HCT116 (cell line): Measurements from ENCODE around the gene HES1.

Experiments
- CEBPB ChIP-seq: IDR thresholded peaks from 2 replicates; pipeline ENCODE4 v1.6.1; 2012; ENCODE audit warnings: low read depth
- CTCF ChIP-seq, 3 experiments: fragments of 200-600 bp in 1 of 3; sonication (generic) in 1 of 3; IDR thresholded peaks in 2 of 3; conservative IDR thresholded peaks in 1 of 3; 2 replicates each; pipeline ENCODE4 v1.5.1; 2012 to 2017; ENCODE audit warnings: low read depth in 2 of 3, low read length in 2 of 3, antibody characterized with exemption in 1 of 3, borderline replicate concordance in 1 of 3, control low read depth in 1 of 3, mild to moderate bottlenecking in 1 of 3, mixed read lengths in 1 of 3, mixed run types in 1 of 3, moderate library complexity in 1 of 3; ENCODE audit not compliant: insufficient read depth in 1 of 3
- EZH2phosphoT487 ChIP-seq: fragments of 200-600 bp; IDR thresholded peaks from 2 replicates; pipeline ENCODE4 v1.6.1; 2018; ENCODE audit warnings: antibody characterized with exemption, borderline replicate concordance
- MAX ChIP-seq: IDR thresholded peaks from 2 replicates; pipeline ENCODE4 v1.6.1; 2012
- POLR2A ChIP-seq: IDR thresholded peaks from 2 replicates; pipeline ENCODE4 v1.7.0; 2011; ENCODE audit warnings: borderline replicate concordance; ENCODE audit not compliant: insufficient read depth, insufficient read length; ENCODE audit errors: extremely low read depth
- POLR2AphosphoS5 ChIP-seq: IDR thresholded peaks from 2 replicates; pipeline ENCODE4 v1.6.1; 2011; ENCODE audit warnings: mild to moderate bottlenecking, low read depth, low read length, moderate library complexity
- RAD21 ChIP-seq: IDR thresholded peaks from 2 replicates; pipeline ENCODE4 v1.6.1; 2012; ENCODE audit warnings: low read depth, mild to moderate bottlenecking
- REST ChIP-seq: IDR thresholded peaks from 2 replicates; pipeline ENCODE4 v1.6.1; 2012; ENCODE audit warnings: low read depth
- ZNF274 ChIP-seq: fragments of 200-500 bp; sonication (Bioruptor generic); IDR thresholded peaks from 2 replicates; pipeline ENCODE4 v1.6.1; 2014; ENCODE audit warnings: mild to moderate bottlenecking, low read depth, low read length, inconsistent platforms

DNA sequence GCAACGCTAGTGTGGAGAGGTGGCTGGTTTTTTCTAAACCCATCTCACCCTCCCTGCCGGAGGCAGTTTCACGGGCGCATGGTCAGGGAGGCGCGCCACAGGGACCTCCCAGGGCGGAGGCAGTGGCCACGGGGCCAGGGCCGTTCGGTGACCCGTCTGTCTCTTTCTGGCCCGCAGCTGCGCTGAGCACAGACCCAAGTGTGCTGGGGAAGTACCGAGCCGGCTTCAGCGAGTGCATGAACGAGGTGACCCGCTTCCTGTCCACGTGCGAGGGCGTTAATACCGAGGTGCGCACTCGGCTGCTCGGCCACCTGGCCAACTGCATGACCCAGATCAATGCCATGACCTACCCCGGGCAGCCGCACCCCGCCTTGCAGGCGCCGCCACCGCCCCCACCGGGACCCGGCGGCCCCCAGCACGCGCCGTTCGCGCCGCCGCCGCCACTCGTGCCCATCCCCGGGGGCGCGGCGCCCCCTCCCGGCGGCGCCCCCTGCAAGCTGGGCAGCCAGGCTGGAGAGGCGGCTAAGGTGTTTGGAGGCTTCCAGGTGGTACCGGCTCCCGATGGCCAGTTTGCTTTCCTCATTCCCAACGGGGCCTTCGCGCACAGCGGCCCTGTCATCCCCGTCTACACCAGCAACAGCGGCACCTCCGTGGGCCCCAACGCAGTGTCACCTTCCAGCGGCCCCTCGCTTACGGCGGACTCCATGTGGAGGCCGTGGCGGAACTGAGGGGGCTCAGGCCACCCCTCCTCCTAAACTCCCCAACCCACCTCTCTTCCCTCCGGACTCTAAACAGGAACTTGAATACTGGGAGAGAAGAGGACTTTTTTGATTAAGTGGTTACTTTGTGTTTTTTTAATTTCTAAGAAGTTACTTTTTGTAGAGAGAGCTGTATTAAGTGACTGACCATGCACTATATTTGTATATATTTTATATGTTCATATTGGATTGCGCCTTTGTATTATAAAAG, 1.8 kb downstream of the HES1 start:
- TF ChIP-seq MAX (no peak), CEBPB (no peak), ZNF274 (no peak), CTCF (IDR thresholded peaks at IDR 0.05 in 2 of 3, conservative IDR thresholded peaks at IDR 0.05 in 1 of 3; ENCODE audit: borderline replicate concordance in 1 of 3, insufficient read depth in 1 of 3, low read depth in 2 of 3, low read length in 2 of 3) (peak in 2 of 3 experiments; percentile 32 to 42; a peak in 3 of 6 replicates), REST (no peak), EZH2phosphoT487 (no peak), POLR2A (no peak), RAD21 (no peak), POLR2AphosphoS5 (peak; percentile 29; the same call in 1 of the 2 replicates)
